Smooth muscle cell (in vitro differentiated cells): ENCODE results near the gene RFPL3. TPM values are rescaled to one million over a fixed set of nuclear protein-coding genes. Genes with fewer than 3 reads are reported as not detected.

ENCODE experiments used
- DNase-seq: peaks from one replicate; lab custom pipeline; 2025; ENCODE audit not compliant: unreplicated experiment; lab: John Stamatoyannopoulos, UW
- H2AFZ ChIP-seq: fragments of 200-600 bp; sonication (generic); 2 replicates; pipeline ENCODE4 v1.6.0; 2016; ENCODE audit warnings: antibody characterized with exemption, low read depth, mild to moderate bottlenecking
- H3F3A ChIP-seq: fragments of 200-600 bp; sonication (generic); 2 replicates; pipeline ENCODE4 v1.6.0; 2017; ENCODE audit warnings: antibody characterized with exemption, low read depth
- H3K27ac ChIP-seq: fragments of 200-600 bp; sonication (generic); 2 replicates; pipeline ENCODE4 v1.5.1; 2016; ENCODE audit warnings: low read depth, mild to moderate bottlenecking
- H3K27me3 ChIP-seq: fragments of 200-600 bp; sonication (generic); 2 replicates; pipeline ENCODE4 v1.6.1; 2016; ENCODE audit warnings: low read depth, mild to moderate bottlenecking
- H3K36me3 ChIP-seq: fragments of 200-600 bp; sonication (generic); 2 replicates; pipeline ENCODE4 v1.5.1; 2016; ENCODE audit warnings: low read depth
- H3K4me1 ChIP-seq: fragments of 200-600 bp; sonication (generic); 2 replicates; pipeline ENCODE4 v1.5.1; 2016; ENCODE audit warnings: low read depth
- H3K4me2 ChIP-seq: fragments of 200-600 bp; sonication (generic); 2 replicates; pipeline ENCODE4 v1.6.0; 2016; ENCODE audit warnings: mild to moderate bottlenecking
- H3K4me3 ChIP-seq: fragments of 200-600 bp; sonication (generic); 2 replicates; pipeline ENCODE4 v1.5.1; 2016; ENCODE audit warnings: mild to moderate bottlenecking
- H3K79me2 ChIP-seq: fragments of 200-600 bp; sonication (generic); 2 replicates; pipeline ENCODE4 v1.6.0; 2016; ENCODE audit warnings: low read depth, mild to moderate bottlenecking
- H3K9ac ChIP-seq: fragments of 200-600 bp; sonication (generic); 2 replicates; pipeline ENCODE4 v1.6.0; 2016; ENCODE audit warnings: low read depth
- H3K9me3 ChIP-seq: fragments of 200-600 bp; sonication (generic); replicated peaks from 2 replicates; pipeline ENCODE4 v1.5.1; 2016; ENCODE audit warnings: low read depth
- H4K20me1 ChIP-seq: fragments of 200-600 bp; sonication (generic); 2 replicates; pipeline ENCODE4 v1.6.0; 2016; ENCODE audit warnings: low read depth
- CTCF ChIP-seq: fragments of 200-600 bp; sonication (generic); IDR thresholded peaks from 2 replicates; pipeline ENCODE4 v1.5.1; 2017; ENCODE audit warnings: borderline replicate concordance, mild to moderate bottlenecking, antibody characterized with exemption; ENCODE audit not compliant: insufficient read depth, poor library complexity, severe bottlenecking
- WGBS: methylation state at CpG from one replicate; pipeline ENCODE4 v1.1.7; 2016; ENCODE audit warnings: low lambda C conversion rate; 5-methylcytosine and 5-hydroxymethylcytosine counted together
- polyA plus RNA-seq: library from polyadenylated mRNA; unstranded; fragments of >200 nt; fragmentation: Nextera tagmentation; extraction: Ambion mirVana; gene quantifications from 2 replicates; pipeline ENCODE4 v1.2.1, GENCODE V29; 2016
- total RNA-seq: library from RNA; depleted of rRNA; stranded (reverse); fragments of >200 nt; gene quantifications from 2 replicates; pipeline ENCODE4 v1.2.3, GENCODE V29; 2014

RFPL3 gene
- total and polyA plus RNA-seq, 2 experiments from 2014 or later: 0.26 TPM; not detected in 1

GRCh38 chr22:32325811-32326237 is 31.8 kb upstream of the RFPL3 start:
- Histone ChIP-seq H3K9ac (no peak overlapping the region), H4K20me1 (no peaks in the 10 kb centered on the region), H3K36me3 (no peaks in the 10 kb centered on the region), H3K27ac (no peak overlapping the region), H3K79me2 (no peaks in the 10 kb centered on the region), H2AFZ (no peak overlapping the region), H3F3A (no peaks in the 10 kb centered on the region), H3K9me3 (no peaks in the 10 kb centered on the region), H3K4me1 (no peaks in the 10 kb centered on the region), H3K4me3 (no peak overlapping the region), H3K27me3 (no peaks in the 10 kb centered on the region), H3K4me2 (no peak overlapping the region)
- no peak for TF ChIP-seq CTCF
- DNase-seq: no peak
- 60% methylated on average over 7 of the region's 7 CpGs for whole genome bisulfite sequencing

DNA sequence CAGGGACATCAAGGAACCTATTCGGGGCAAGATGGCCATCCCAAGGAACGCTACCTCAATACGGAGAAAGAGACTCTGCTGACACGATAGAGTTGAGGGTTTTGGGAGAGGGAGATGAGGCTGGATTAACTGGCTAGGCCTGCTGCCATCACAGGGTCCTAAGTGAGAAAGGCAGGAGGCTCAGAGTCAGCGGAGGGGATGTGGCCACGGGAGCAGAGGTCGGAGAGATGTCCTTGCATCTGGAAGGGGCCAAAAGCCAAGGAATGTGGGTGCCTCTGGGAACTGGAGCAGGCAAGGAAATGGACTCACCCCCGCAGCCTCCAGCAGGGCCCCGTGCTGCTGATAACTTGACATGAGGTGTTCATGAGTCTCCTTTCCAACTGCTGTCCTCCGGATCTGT is 31.0 kb upstream of the RFPL3 start:
- DNase-seq: no peak
- no peaks in the 10 kb centered on the region for H3F3A ChIP-seq
- 94% methylated on average over 10 of the region's 10 CpGs for WGBS

GRCh38 chr22:32327066-32327465 is 30.6 kb upstream of the RFPL3 start:
- DNase-seq: no peak
- no peak overlapping the region for H3K4me3 ChIP-seq
- no peak for TF ChIP-seq CTCF

More for the DNA sequence above, 31.0 kb upstream of the RFPL3 start:
- Histone ChIP-seq H3K27ac (no peak overlapping the region), H3K4me3 (no peak overlapping the region), H3K9ac (no peak overlapping the region), H2AFZ (no peak overlapping the region), H3K27me3 (no peaks in the 10 kb centered on the region), H3K9me3 (no peaks in the 10 kb centered on the region), H3K4me1 (no peaks in the 10 kb centered on the region), H3K36me3 (no peaks in the 10 kb centered on the region), H3K79me2 (no peaks in the 10 kb centered on the region), H4K20me1 (no peaks in the 10 kb centered on the region), H3K4me2 (no peak overlapping the region)
- TF ChIP-seq CTCF: no peak

GRCh38 chr22:32327596-32328171 is 30.0 kb upstream of the RFPL3 start:
- 90% methylated on average over 10 of the region's 10 CpGs for WGBS
- DNase-seq: no peak
- no peak for TF ChIP-seq CTCF
- Histone ChIP-seq H3K4me3 (no peak overlapping the region), H3K79me2 (no peaks in the 10 kb centered on the region), H3K36me3 (no peaks in the 10 kb centered on the region), H3K4me1 (no peaks in the 10 kb centered on the region), H4K20me1 (no peaks in the 10 kb centered on the region), H3K4me2 (no peak overlapping the region), H3F3A (no peaks in the 10 kb centered on the region), H3K9ac (no peak overlapping the region), H3K9me3 (no peaks in the 10 kb centered on the region), H3K27me3 (no peaks in the 10 kb centered on the region), H2AFZ (no peak overlapping the region), H3K27ac (no peak overlapping the region)

More at GRCh38 chr22:32327066-32327465, 30.6 kb upstream of the RFPL3 start:
- no peaks in the 10 kb centered on the region for H3K79me2 ChIP-seq
- H3K4me1 ChIP-seq: no peaks in the 10 kb centered on the region
- no peaks in the 10 kb centered on the region for H3K9me3 ChIP-seq
- WGBS: 95% methylated on average over 4 of the region's 4 CpGs
- H3K4me2 ChIP-seq: no peak overlapping the region
- H3K9ac ChIP-seq: no peak overlapping the region
- no peak overlapping the region for H2AFZ ChIP-seq
- H4K20me1 ChIP-seq: no peaks in the 10 kb centered on the region
- H3F3A ChIP-seq: no peaks in the 10 kb centered on the region
- H3K36me3 ChIP-seq: no peaks in the 10 kb centered on the region
- no peak overlapping the region for H3K27ac ChIP-seq
- no peaks in the 10 kb centered on the region for H3K27me3 ChIP-seq
